ES-I3 (cell line): ENCODE results near the gene ADGRD1.

Source experiments
- H3K36me3 ChIP-seq: 2 replicates; pipeline ENCODE4 v1.6.1; 2013; ENCODE audit warnings: mild to moderate bottlenecking, low read length, control low read depth, moderate library complexity; ENCODE audit not compliant: insufficient read depth
- H3K4me1 ChIP-seq: 2 replicates; pipeline ENCODE4 v1.6.1; 2013; ENCODE audit warnings: mild to moderate bottlenecking, control low read depth, low read length; ENCODE audit not compliant: insufficient read depth
- H3K9ac ChIP-seq: 2 replicates; pipeline ENCODE4 v1.6.1; 2013; ENCODE audit warnings: low read depth, mild to moderate bottlenecking, low read length, moderate library complexity
- H3K9me3 ChIP-seq: 2 replicates; pipeline ENCODE4 v1.6.1; 2013; ENCODE audit warnings: mild to moderate bottlenecking, low read length, moderate library complexity; ENCODE audit not compliant: control insufficient read depth, insufficient read depth

The ADGRD1 gene

GRCh38 chr12:131133015-131133905 lies 179.6 kb downstream of the ADGRD1 start:
- H3K36me3 ChIP-seq: no peaks in the 10 kb centered on the region
- no peaks in the 10 kb centered on the region for H3K9me3 ChIP-seq
- no peak overlapping the region for H3K9ac ChIP-seq
- H3K4me1 ChIP-seq: no peaks in the 10 kb centered on the region

DNA sequence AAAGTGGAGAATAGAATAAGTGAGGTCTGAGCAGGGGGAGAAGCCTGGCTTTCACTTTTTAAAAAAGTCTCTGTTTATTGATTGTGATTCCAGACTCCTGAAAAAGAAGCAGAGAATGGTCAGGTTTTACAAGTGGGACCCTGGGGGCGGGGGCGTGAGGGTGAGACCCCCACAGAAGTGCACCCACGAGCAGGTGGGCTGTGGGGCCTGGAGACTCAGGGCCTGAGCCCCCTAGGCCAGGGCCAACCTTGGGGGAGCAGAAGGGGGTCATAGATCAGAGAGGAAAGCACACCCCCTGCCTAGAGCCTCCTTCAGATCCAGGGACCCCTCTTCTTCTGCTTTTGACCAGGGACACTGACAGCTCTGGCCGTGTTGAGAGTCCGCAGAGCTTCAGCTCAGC lies 180.3 kb downstream of the ADGRD1 start:
- H3K36me3 ChIP-seq: no peaks in the 10 kb centered on the region
- no peaks in the 10 kb centered on the region for H3K4me1 ChIP-seq
- no peaks in the 10 kb centered on the region for H3K9me3 ChIP-seq
- H3K9ac ChIP-seq: no peak overlapping the region

DNA sequence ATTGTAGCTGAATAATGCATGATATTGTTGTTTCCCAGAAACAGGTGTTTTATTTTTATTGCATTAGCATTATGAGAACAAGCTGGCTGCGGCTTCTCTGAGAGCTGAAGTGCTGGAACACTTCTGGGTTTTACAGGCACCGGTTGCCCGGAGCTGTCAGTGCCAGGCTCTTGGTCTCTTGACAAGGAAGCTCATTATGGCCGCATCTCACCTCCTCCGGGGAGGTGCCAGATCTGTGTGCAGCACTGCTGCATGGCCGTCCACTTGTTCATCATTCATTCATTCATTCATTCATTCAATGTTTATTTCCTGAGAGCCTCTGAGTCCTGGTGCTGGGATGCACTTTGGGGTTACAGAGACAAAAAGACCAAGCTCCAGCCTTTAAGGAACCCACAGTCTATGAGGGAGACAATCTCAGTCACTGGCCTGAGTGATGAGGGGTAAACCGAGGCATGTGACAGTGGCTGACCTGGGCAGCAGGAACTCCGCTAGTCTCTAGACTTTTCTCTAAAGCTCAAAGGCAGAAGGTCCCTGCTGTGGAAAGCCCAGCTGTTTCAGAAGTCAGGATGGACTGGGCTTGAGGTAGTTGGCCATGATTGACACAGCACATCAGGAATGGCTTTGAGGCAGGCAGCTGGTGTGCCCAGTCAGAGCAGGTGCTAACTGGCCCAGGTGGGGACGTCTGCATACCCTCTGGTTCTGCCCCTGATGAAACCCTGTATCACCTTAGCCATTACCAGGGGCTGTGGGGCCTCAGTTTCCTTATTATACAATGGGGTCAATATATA lies 181.0 kb downstream of the ADGRD1 start:
- no peak overlapping the region for H3K9ac ChIP-seq
- no peaks in the 10 kb centered on the region for H3K4me1 ChIP-seq
- H3K9me3 ChIP-seq: no peaks in the 10 kb centered on the region
- no peaks in the 10 kb centered on the region for H3K36me3 ChIP-seq

GRCh38 chr12:131135311-131135785 lies 181.6 kb downstream of the ADGRD1 start:
- Histone ChIP-seq H3K36me3 (no peaks in the 10 kb centered on the region), H3K9me3 (no peaks in the 10 kb centered on the region), H3K9ac (no peak overlapping the region), H3K4me1 (no peaks in the 10 kb centered on the region)

DNA sequence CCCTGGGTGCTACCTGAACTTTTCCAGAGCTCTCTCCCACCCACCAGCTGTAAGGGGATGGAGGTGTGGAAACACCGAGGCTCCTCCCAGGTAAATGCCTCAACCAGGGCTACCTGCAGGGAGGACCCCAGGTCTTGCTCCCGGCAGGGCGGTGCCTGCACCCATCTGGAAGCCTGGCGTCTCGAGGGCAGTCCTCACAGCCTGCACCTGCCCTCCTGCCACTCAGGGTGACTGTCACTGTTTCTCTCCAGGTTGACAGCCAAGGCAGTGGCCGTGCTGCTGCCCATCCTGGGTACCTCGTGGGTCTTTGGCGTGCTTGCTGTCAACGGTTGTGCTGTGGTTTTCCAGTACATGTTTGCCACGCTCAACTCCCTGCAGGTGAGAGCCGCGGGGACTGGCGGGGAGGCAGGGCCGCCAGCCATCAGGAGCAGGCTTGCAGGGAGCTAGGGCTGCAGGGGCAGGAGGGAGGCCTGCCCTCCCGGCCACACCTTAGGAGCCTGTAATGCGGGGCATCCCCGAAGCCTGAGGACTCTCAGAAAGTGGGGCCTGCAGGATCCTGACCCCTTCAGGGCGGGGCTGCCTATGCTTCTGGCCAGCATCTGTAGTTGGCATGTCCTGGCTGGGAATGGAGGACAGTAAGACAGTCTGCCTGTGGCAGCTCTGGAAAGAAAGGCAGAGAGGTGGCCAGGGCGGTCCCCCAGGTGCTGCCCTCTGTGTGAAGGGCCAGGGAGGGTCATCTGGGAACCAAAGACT lies 182.3 kb downstream of the ADGRD1 start:
- H3K9ac ChIP-seq: no peak overlapping the region
- H3K9me3 ChIP-seq: no peaks in the 10 kb centered on the region
- no peaks in the 10 kb centered on the region for H3K36me3 ChIP-seq
- no peaks in the 10 kb centered on the region for H3K4me1 ChIP-seq

DNA sequence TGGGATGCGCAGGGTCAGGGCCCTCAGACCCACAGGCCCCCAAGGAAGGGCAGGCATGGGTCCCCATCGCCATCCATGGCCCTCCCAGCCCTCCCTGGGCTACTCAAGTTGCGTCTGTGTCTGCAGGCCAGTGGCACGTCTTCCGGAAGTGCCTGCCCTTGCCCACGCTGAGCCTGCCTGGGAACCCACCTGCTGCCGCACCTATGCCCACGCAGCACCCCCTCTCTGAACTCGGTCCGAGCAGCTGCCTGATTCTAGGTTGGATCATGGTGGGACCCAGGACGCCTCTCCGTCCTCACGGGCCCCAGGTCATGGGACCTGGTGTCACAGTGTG lies 182.8 kb downstream of the ADGRD1 start:
- no peaks in the 10 kb centered on the region for H3K36me3 ChIP-seq
- H3K9ac ChIP-seq: no peak overlapping the region
- H3K4me1 ChIP-seq: no peaks in the 10 kb centered on the region
- H3K9me3 ChIP-seq: no peaks in the 10 kb centered on the region

DNA sequence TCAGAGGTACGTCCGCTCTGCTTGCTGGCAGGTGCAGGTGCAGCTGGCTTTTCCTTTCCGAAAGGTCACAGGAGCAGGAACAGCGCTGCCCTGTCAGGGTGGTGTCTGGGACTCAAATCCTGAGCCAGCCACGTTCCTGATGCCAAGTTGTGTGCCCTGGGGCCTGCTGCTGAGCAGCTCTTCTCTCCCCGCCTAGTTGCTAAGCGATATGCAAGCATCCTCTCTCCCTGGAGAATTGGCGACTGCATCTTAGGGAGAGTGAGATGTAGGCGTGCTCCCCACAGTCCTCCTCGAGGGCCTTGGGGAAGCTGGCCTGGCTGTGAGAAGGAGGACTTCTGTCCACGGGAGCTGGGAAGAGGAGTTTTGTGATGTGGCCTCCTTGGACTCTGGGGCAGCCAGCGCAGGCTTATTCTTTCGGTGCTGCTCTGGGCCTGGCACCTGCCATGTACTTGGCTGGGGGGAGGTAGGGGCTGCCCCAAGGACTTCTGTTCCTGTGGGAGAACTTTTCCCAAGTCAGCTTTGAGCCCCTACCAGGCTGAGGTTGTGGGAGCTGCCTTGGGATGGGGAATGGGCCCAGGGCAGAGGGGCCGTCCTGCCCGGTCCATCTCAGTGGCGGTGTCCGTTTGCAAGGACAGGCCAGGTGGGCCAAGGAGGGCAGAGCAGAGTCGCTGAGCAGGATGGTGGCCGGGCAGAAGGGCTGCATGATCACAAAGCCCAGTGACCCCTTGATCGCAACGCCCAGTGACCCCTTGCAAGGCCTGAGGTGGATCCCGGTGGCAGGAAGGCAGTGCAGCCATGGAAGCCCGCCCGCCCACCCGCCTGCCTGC lies 183.5 kb downstream of the ADGRD1 start:
- Histone ChIP-seq H3K9ac (no peak overlapping the region), H3K36me3 (no peaks in the 10 kb centered on the region), H3K4me1 (no peaks in the 10 kb centered on the region)

DNA sequence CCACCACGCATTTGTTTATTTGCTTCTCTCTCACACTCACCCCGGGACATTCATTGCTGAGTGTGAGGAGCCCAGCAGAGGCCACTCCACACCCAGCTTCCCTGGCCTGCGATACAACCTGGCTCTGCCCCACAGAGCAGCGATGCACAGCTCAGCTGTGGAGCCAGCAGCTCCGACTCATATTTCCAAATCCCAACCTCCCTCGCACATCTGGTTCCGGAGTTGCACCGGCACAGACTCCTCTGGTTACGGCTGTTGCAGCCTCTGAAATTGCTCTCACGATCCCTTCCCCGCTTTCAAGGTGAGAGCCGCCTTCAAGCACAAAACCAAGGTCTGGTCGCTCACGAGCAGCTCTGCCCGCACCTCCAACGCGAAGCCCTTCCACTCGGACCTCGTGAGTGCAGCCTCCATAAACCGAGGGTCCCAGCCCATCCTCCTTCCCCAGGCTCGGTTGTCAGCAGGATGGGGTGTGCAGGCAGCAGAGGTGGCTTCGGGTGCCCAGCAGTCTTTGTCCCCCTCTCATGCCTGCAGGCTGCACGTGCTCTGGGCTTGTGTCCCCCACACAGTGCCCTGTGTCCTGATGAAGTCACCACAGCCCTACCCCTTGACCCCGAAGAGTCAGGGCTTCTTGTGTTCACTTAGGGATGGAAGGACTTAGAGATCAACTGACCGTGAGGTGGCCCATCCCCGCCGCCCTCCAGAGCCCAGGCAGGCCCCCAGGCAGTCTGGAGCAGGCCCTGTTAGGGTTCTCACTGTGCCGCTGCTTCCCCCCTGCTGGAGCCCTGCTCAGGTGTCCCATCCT lies 184.3 kb downstream of the ADGRD1 start:
- 0 out of 2 replicates have a peak, but pooled peaks cover under 1% of the 10 kb centered on the region for H3K4me1 ChIP-seq
- H3K36me3 ChIP-seq: no peaks in the 10 kb centered on the region
- H3K9me3 ChIP-seq: no peaks in the 10 kb centered on the region
- no peak overlapping the region for H3K9ac ChIP-seq

More for the DNA sequence above, 183.5 kb downstream of the ADGRD1 start:
- H3K9me3 ChIP-seq: no peaks in the 10 kb centered on the region

- H3K36me3 ChIP-seq: no peaks in the 10 kb centered on the region
- H3K4me1 ChIP-seq: 0 out of 2 replicates have a peak, but pooled peaks cover 6% of the 10 kb centered on the region
- no peak overlapping the region for H3K9ac ChIP-seq
- H3K9me3 ChIP-seq: no peaks in the 10 kb centered on the region
Observed at GRCh38 chr12:131138638-131139362, 185.1 kb downstream of the ADGRD1 start.

- Histone ChIP-seq H3K9me3 (no peaks in the 10 kb centered on the region), H3K4me1 (0 out of 2 replicates have a peak, but pooled peaks cover 6% of the 10 kb centered on the region), H3K9ac (no peak overlapping the region), H3K36me3 (no peaks in the 10 kb centered on the region)
Observed at GRCh38 chr12:131139363-131140068, 185.8 kb downstream of the ADGRD1 start.

DNA sequence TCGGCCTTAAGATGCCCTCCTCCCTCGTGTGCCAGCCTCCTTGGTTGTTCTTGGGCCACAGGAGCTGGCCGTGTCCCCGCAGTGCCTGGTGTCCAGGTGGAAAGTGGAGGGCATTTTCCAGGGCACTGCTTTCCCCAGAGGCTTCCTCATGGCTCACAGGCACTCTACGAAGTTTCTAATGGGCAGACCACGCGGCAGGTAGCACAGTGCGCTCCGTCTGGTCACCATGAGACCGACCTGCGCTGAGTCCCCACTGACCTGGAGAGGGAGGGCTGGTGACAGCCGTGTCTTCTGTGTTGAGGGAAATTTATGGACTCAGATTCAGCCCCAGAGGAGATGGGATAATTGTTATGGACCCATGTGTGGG lies 186.3 kb downstream of the ADGRD1 start:
- Histone ChIP-seq H3K4me1 (0 out of 2 replicates have a peak, but pooled peaks cover 6% of the 10 kb centered on the region), H3K9ac (no peak overlapping the region), H3K9me3 (no peaks in the 10 kb centered on the region), H3K36me3 (no peaks in the 10 kb centered on the region)

DNA sequence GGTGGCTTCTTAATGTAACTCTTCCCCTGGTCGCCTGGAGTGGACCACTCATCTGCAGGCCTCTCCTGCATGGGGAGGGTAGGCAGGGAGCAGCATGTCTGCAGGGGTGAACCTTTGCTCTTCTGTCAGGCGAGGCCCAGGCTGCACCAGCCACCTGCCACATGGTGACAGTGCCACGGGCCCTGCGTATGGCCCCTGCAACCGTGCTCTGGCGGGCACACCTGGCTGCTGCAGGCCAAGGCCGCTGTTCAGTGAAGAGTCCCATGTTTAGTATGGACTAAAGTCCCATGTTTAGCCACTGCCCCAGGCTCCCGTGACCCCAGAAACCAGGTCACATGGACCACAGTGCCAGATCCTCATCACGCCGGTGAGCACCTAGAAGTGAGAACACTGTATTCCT lies 187.0 kb downstream of the ADGRD1 start:
- 0 out of 2 replicates have a peak, but pooled peaks cover 6% of the 10 kb centered on the region for H3K4me1 ChIP-seq
- no peak overlapping the region for H3K9ac ChIP-seq
- no peaks in the 10 kb centered on the region for H3K9me3 ChIP-seq
- no peaks in the 10 kb centered on the region for H3K36me3 ChIP-seq
